Lower lobe of right lung (tissue), 2 donors: ENCODE results near the gene C1D. TPM values are rescaled to one million over a fixed set of nuclear protein-coding genes. Genes with fewer than 3 reads are reported as not detected.
A peak's percentile ranks its signal among the peaks of the same experiment; 100 is the strongest.

Source experiments
- ATAC-seq, 2 donors: fragments of 200-7000 bp; cut with Tn5 transposase; one replicate each; pipeline ENCODE4 v1.9.1; 2020 to 2022; ENCODE audit warnings: mild to moderate bottlenecking in 2 of 2, moderate library complexity in 2 of 2
- DNase-seq: peaks from one replicate; pipeline ENCODE4 v3.0.0-alpha.2; 2020
- H3K27ac ChIP-seq: fragments of 200-600 bp; one replicate; pipeline ENCODE4 v1.8.0; 2022
- H3K27me3 ChIP-seq: fragments of 200-600 bp; one replicate; pipeline ENCODE4 v1.8.0; 2022; ENCODE audit warnings: low read depth
- H3K36me3 ChIP-seq: fragments of 200-600 bp; one replicate; pipeline ENCODE4 v1.8.0; 2022; ENCODE audit warnings: mild to moderate bottlenecking
- H3K4me1 ChIP-seq: fragments of 200-600 bp; one replicate; pipeline ENCODE4 v1.8.0; 2022
- H3K4me3 ChIP-seq: fragments of 200-600 bp; one replicate; pipeline ENCODE4 v1.8.0; 2022; ENCODE audit warnings: mild to moderate bottlenecking
- H3K9me3 ChIP-seq: fragments of 200-600 bp; one replicate; pipeline ENCODE4 v1.8.0; 2022
- CTCF ChIP-seq: fragments of 200-600 bp; IDR thresholded peaks from one replicate; pipeline ENCODE4 v1.8.0; 2022; ENCODE audit warnings: antibody characterized with exemption, mild to moderate bottlenecking
- intact Hi-C: fragments of 100-400 bp; cut with DNase I; formaldehyde crosslinking; loops from one replicate; pipeline ENCODE4 v1.11.0; 2022
- long read RNA-seq: library from polyadenylated mRNA; unstranded; transcript quantifications from one replicate; pipeline ENCODE4 v2.0.0, GENCODE V29; 2021
- total RNA-seq: library from RNA; stranded (reverse); fragmentation: NEBNext Ultra II Directional; extraction: Animal tissue kit (Norgen Biotek cat#: 25700); gene quantifications from one replicate; pipeline ENCODE4 v1.2.1, GENCODE V29; 2021
- donor health status: DM: no; HTN: yes; CAD: no; lungs with severe emphysema.

Gene C1D
- 21.5 TPM for total RNA-seq
- long read RNA-seq, transcript C1D-204 (5 exons, 736 nt): major isoform, 6 of 16 reads
- long read RNA-seq, partial matches to known transcripts: 0 of 16 reads
- long read RNA-seq, other reads (novel, unspliced or antisense): 7 of 16 reads

DNA sequence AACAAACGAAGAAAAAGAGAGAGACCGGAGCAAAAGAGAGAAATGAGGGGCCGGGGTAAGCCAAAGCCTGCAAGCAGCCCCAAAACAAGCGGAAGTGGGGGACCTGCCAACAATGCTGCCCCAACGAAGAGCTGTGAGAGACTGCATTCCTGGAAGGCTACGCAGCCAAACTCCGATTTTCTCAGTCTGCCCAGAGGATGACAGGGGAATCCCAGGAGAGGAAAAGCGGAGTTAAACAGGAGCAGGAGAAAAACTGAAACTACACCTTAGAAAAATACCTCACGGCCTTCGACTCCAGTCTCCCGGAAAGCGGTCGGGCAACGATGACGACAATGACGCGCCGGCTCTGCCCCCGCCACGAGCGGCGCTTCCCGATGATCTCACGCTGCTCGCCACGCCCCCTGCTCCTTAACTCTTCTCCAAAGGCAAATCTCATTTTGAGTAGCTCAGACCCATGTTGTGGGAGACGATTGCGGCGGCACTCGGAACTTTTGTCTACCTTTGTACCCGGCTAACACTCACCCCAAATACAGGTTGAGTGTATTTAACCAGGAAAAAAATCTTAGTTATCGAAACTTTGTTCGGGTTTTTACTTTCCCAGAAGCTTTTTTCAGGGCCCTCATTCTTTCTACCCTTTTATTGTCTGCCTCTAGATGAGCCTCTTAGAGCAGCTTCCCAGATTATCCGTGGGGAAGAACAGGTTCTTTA is at the start of gene C1D:
Gene C1D, minus strand, starts transcription at position 325 of the 708 bp plus-strand sequence. CDS start 15,694 bp downstream, outside the sequence.
- Histone ChIP-seq H3K27me3 (no peaks in the 10 kb centered on the region), H3K4me3 (peak within 1 kb of the TSS; percentile 82), H3K4me1 (peaks cover 38% of the 10 kb centered on the region), H3K9me3 (no peaks in the 10 kb centered on the region), H3K27ac (peak within 1 kb of the TSS; percentile 95), H3K36me3 (no peaks in the 10 kb centered on the region)
- no peak for TF ChIP-seq CTCF
- intact Hi-C loops: no loop called here
- DNase-seq (peak; percentile 97), ATAC-seq (peak; percentile 100)

- intact Hi-C loops: no loop called here
- no peak overlapping the region for H3K4me3 ChIP-seq
- H3K9me3 ChIP-seq: no peaks in the 10 kb centered on the region
- TF ChIP-seq CTCF: no peak
- DNase-seq: no peak
- H3K27ac ChIP-seq: no peak overlapping the region
- no peaks in the 10 kb centered on the region for H3K36me3 ChIP-seq
- peak in 1 of 2 donors; percentile 49 for ATAC-seq
- no peaks in the 10 kb centered on the region for H3K4me1 ChIP-seq
- no peaks in the 10 kb centered on the region for H3K27me3 ChIP-seq
Measured at GRCh38 chr2:68110102-68110501, 47.3 kb upstream of the C1D start.

- ATAC-seq: peak; percentile 28 to 65
- Histone ChIP-seq H3K4me3 (no peak overlapping the region), H3K36me3 (no peaks in the 10 kb centered on the region), H3K9me3 (no peaks in the 10 kb centered on the region), H3K27me3 (no peaks in the 10 kb centered on the region), H3K4me1 (no peaks in the 10 kb centered on the region), H3K27ac (no peak overlapping the region)
- TF ChIP-seq CTCF: no peak
- no peak for DNase-seq
- intact Hi-C loops: no loop called here
Measured at GRCh38 chr2:68108120-68108519, 45.3 kb upstream of the C1D start.

DNA sequence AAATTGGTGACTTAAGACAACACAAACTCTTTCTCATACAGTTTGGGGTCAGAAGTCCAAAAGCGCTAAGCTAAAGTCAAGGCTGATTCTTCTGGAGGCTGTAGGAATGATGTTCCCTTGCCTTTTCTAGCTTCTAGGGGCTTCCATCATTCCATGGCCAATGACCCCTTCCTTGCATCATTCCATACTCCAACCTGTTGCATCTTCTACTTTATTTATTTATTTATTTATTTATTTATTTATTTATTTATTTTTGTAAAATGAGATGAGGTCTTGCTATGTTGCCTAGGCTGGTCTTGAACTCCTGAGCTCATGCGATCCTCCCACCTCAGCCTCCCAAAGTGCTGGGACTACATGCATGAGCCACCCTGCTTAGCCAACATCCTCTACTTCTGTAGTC is 44.7 kb upstream of the C1D start:
- no peaks in the 10 kb centered on the region for H3K9me3 ChIP-seq
- H3K36me3 ChIP-seq: no peaks in the 10 kb centered on the region
- ATAC-seq (no peak), DNase-seq (no peak)
- H3K27me3 ChIP-seq: no peaks in the 10 kb centered on the region
- TF ChIP-seq CTCF: no peak
- no peak overlapping the region for H3K4me3 ChIP-seq
- no peaks in the 10 kb centered on the region for H3K4me1 ChIP-seq
- no peak overlapping the region for H3K27ac ChIP-seq
- intact Hi-C loops: no loop called here

DNA sequence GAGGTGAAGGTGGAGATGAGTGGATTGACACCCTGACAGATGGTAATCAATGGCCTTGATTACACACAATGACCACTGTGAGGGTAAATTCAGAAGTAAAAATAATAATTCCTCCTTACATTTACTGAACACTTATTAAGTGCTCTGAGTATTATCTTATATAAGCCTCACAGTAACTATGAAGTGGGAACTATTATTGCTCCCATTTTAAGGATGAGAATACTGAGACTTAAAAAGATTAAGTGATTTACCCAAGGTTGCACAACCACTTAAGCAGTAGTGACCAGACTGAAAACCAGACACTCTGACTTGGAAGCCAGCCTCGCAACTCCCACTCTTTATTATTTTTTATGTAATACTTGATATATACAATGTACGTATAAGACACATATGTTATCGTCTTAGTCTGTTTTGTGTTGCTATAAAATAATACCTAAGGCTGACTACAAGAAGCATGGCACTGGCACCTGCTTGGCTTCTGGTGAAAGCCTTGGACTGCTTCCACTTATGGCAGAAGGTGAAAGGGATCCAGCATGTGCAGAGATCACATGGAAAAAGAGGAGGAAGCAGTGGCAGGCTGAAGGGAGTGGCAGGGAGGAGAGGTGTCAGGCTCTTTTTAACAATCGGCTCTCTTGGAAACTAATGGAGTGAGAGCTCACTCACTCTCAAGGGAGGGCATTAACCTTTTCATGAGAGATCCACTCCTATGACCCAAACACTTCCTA is 41.5 kb upstream of the C1D start:
- Histone ChIP-seq H3K4me1 (no peaks in the 10 kb centered on the region), H3K27me3 (no peaks in the 10 kb centered on the region), H3K9me3 (no peaks in the 10 kb centered on the region), H3K27ac (no peak overlapping the region), H3K36me3 (no peaks in the 10 kb centered on the region), H3K4me3 (no peak overlapping the region)
- ATAC-seq (no peak), DNase-seq (no peak)
- TF ChIP-seq CTCF: no peak
- intact Hi-C loops: no loop called here
